Measurements from ENCODE around the gene PRDX4. TPM values are rescaled to one million over a fixed set of nuclear protein-coding genes. Genes with fewer than 3 reads are reported as not detected.
"Not testable (repeated sequence)": the region's sequence is repeated elsewhere in the genome, so short reads cannot be mapped to it uniquely, and the experiment has no call there.

PRDX4 gene
- total RNA-seq, 1 donor from 2014 or later: 146 TPM

GRCh38 chrX:23666282-23666681, 1.0 kb upstream of the PRDX4 start:
- peaks cover 0 to 5% (median 0%) of the 10 kb centered on the region in 3 donors for H3K4me1 ChIP-seq (ENCODE audit: control insufficient read depth in 3 of 3, insufficient read depth in 3 of 3, low read length in 3 of 3)
- H3K4me3 ChIP-seq (ENCODE audit: low read length in 3 of 3): no peak overlapping the region
- no peaks in the 10 kb centered on the region for H3K9me3 ChIP-seq (ENCODE audit: control insufficient read depth in 3 of 3, low read length in 3 of 3)
- H3K27ac ChIP-seq (ENCODE audit: low read depth, low read length): no peak overlapping the region
- H3K27me3 ChIP-seq (ENCODE audit: control insufficient read depth in 3 of 3, insufficient read depth in 3 of 3, low read length in 3 of 3): no peaks in the 10 kb centered on the region
- H3K9ac ChIP-seq (ENCODE audit: low read depth in 1 of 3, low read length in 3 of 3): no peak overlapping the region
- no peaks in the 10 kb centered on the region for H3K36me3 ChIP-seq (ENCODE audit: control insufficient read depth in 3 of 3, insufficient read depth in 3 of 3, low read length in 3 of 3)

- Histone ChIP-seq H3K27me3 (ENCODE audit: control insufficient read depth in 3 of 3, insufficient read depth in 3 of 3, low read length in 3 of 3) (no peaks in the 10 kb centered on the region), H3K36me3 (ENCODE audit: control insufficient read depth in 3 of 3, insufficient read depth in 3 of 3, low read length in 3 of 3) (peaks cover 0 to 4% (median 0%) of the 10 kb centered on the region in 3 donors), H3K9me3 (ENCODE audit: control insufficient read depth in 3 of 3, low read length in 3 of 3) (no peaks in the 10 kb centered on the region), H3K4me3 (ENCODE audit: low read length in 3 of 3) (peak overlapping the region; percentile 49 to 82 (median 75)), H3K4me1 (ENCODE audit: control insufficient read depth in 3 of 3, insufficient read depth in 3 of 3, low read length in 3 of 3) (peaks cover 0 to 5% (median 0%) of the 10 kb centered on the region in 3 donors), H3K27ac (ENCODE audit: low read depth, low read length) (no peak overlapping the region), H3K9ac (ENCODE audit: low read depth in 1 of 3, low read length in 3 of 3) (peak overlapping the region in 1 of 3 donors; percentile 77)
These were observed 1.0 kb downstream of the PRDX4 start for GRCh38 chrX:23668335-23668734.

GRCh38 chrX:23670528-23670927, 3.2 kb downstream of the PRDX4 start:
- Histone ChIP-seq H3K4me3 (ENCODE audit: low read length in 3 of 3) (no peak overlapping the region), H3K9me3 (ENCODE audit: control insufficient read depth in 3 of 3, low read length in 3 of 3) (no peaks in the 10 kb centered on the region), H3K27me3 (ENCODE audit: control insufficient read depth in 3 of 3, insufficient read depth in 3 of 3, low read length in 3 of 3) (no peaks in the 10 kb centered on the region), H3K36me3 (ENCODE audit: control insufficient read depth in 3 of 3, insufficient read depth in 3 of 3, low read length in 3 of 3) (peaks cover 0 to 4% (median 0%) of the 10 kb centered on the region in 3 donors), H3K9ac (ENCODE audit: low read depth in 1 of 3, low read length in 3 of 3) (no peak overlapping the region), H3K27ac (ENCODE audit: low read depth, low read length) (no peak overlapping the region), H3K4me1 (ENCODE audit: control insufficient read depth in 3 of 3, insufficient read depth in 3 of 3, low read length in 3 of 3) (peaks cover 0 to 5% (median 0%) of the 10 kb centered on the region in 3 donors)

- Histone ChIP-seq H3K9me3 (ENCODE audit: control insufficient read depth in 3 of 3, low read length in 3 of 3) (no peaks in the 10 kb centered on the region), H3K27me3 (ENCODE audit: control insufficient read depth in 3 of 3, insufficient read depth in 3 of 3, low read length in 3 of 3) (no peaks in the 10 kb centered on the region), H3K4me1 (ENCODE audit: control insufficient read depth in 3 of 3, insufficient read depth in 3 of 3, low read length in 3 of 3) (peaks cover 0 to 5% (median 0%) of the 10 kb centered on the region in 3 donors), H3K27ac (ENCODE audit: low read depth, low read length) (no peak overlapping the region), H3K9ac (ENCODE audit: low read depth in 1 of 3, low read length in 3 of 3) (no peak overlapping the region), H3K4me3 (ENCODE audit: low read length in 3 of 3) (no peak overlapping the region), H3K36me3 (ENCODE audit: control insufficient read depth in 3 of 3, insufficient read depth in 3 of 3, low read length in 3 of 3) (peaks cover 0 to 6% (median 4%) of the 10 kb centered on the region in 3 donors)
These were observed 5.8 kb downstream of the PRDX4 start for GRCh38 chrX:23673108-23673507.

GRCh38 chrX:23676486-23676885, 9.2 kb downstream of the PRDX4 start:
- not testable (repeated sequence) for H3K27me3 ChIP-seq (ENCODE audit: control insufficient read depth in 3 of 3, insufficient read depth in 3 of 3, low read length in 3 of 3); H3K9me3 ChIP-seq (ENCODE audit: control insufficient read depth in 3 of 3, low read length in 3 of 3); H3K36me3 ChIP-seq (ENCODE audit: control insufficient read depth in 3 of 3, insufficient read depth in 3 of 3, low read length in 3 of 3); H3K4me3 ChIP-seq (ENCODE audit: low read length in 3 of 3); H3K9ac ChIP-seq (ENCODE audit: low read depth in 1 of 3, low read length in 3 of 3); H3K27ac ChIP-seq (ENCODE audit: low read depth, low read length); H3K4me1 ChIP-seq (ENCODE audit: control insufficient read depth in 3 of 3, insufficient read depth in 3 of 3, low read length in 3 of 3)

GRCh38 chrX:23692166-23692565, 24.9 kb downstream of the PRDX4 start:
- H3K4me3 ChIP-seq (ENCODE audit: low read length in 3 of 3): no peak overlapping the region
- no peaks in the 10 kb centered on the region for H3K36me3 ChIP-seq (ENCODE audit: control insufficient read depth in 3 of 3, insufficient read depth in 3 of 3, low read length in 3 of 3)
- H3K9me3 ChIP-seq (ENCODE audit: control insufficient read depth in 3 of 3, low read length in 3 of 3): no peaks in the 10 kb centered on the region
- H3K9ac ChIP-seq (ENCODE audit: low read depth in 1 of 3, low read length in 3 of 3): no peak overlapping the region
- no peaks in the 10 kb centered on the region for H3K27me3 ChIP-seq (ENCODE audit: control insufficient read depth in 3 of 3, insufficient read depth in 3 of 3, low read length in 3 of 3)
- no peak overlapping the region for H3K27ac ChIP-seq (ENCODE audit: low read depth, low read length)
- H3K4me1 ChIP-seq (ENCODE audit: control insufficient read depth in 3 of 3, insufficient read depth in 3 of 3, low read length in 3 of 3): no peaks in the 10 kb centered on the region

GRCh38 chrX:23694606-23695005, 27.3 kb downstream of the PRDX4 start:
- H3K4me1 ChIP-seq (ENCODE audit: control insufficient read depth in 3 of 3, insufficient read depth in 3 of 3, low read length in 3 of 3): no peaks in the 10 kb centered on the region
- no peak overlapping the region for H3K27ac ChIP-seq (ENCODE audit: low read depth, low read length)
- H3K9ac ChIP-seq (ENCODE audit: low read depth in 1 of 3, low read length in 3 of 3): no peak overlapping the region
- no peak overlapping the region for H3K4me3 ChIP-seq (ENCODE audit: low read length in 3 of 3)
- H3K9me3 ChIP-seq (ENCODE audit: control insufficient read depth in 3 of 3, low read length in 3 of 3): no peaks in the 10 kb centered on the region
- no peaks in the 10 kb centered on the region for H3K36me3 ChIP-seq (ENCODE audit: control insufficient read depth in 3 of 3, insufficient read depth in 3 of 3, low read length in 3 of 3)
- no peaks in the 10 kb centered on the region for H3K27me3 ChIP-seq (ENCODE audit: control insufficient read depth in 3 of 3, insufficient read depth in 3 of 3, low read length in 3 of 3)

GRCh38 chrX:23699636-23700194, 32.4 kb downstream of the PRDX4 start:
- Histone ChIP-seq H3K9ac (ENCODE audit: low read depth in 1 of 3, low read length in 3 of 3) (no peak overlapping the region), H3K4me3 (ENCODE audit: low read length in 3 of 3) (no peak overlapping the region), H3K27me3 (ENCODE audit: control insufficient read depth in 3 of 3, insufficient read depth in 3 of 3, low read length in 3 of 3) (no peaks in the 10 kb centered on the region), H3K27ac (ENCODE audit: low read depth, low read length) (no peak overlapping the region), H3K36me3 (ENCODE audit: control insufficient read depth in 3 of 3, insufficient read depth in 3 of 3, low read length in 3 of 3) (peaks cover 5 to 22% (median 10%) of the 10 kb centered on the region in 3 donors), H3K4me1 (ENCODE audit: control insufficient read depth in 3 of 3, insufficient read depth in 3 of 3, low read length in 3 of 3) (no peaks in the 10 kb centered on the region), H3K9me3 (ENCODE audit: control insufficient read depth in 3 of 3, low read length in 3 of 3) (no peaks in the 10 kb centered on the region)

GRCh38 chrX:23704673-23705206, 37.4 kb downstream of the PRDX4 start:
- Histone ChIP-seq H3K4me3 (ENCODE audit: low read length in 3 of 3) (no peak overlapping the region), H3K4me1 (ENCODE audit: control insufficient read depth in 3 of 3, insufficient read depth in 3 of 3, low read length in 3 of 3) (no peaks in the 10 kb centered on the region), H3K9ac (ENCODE audit: low read depth in 1 of 3, low read length in 3 of 3) (no peak overlapping the region), H3K27me3 (ENCODE audit: control insufficient read depth in 3 of 3, insufficient read depth in 3 of 3, low read length in 3 of 3) (no peaks in the 10 kb centered on the region), H3K36me3 (ENCODE audit: control insufficient read depth in 3 of 3, insufficient read depth in 3 of 3, low read length in 3 of 3) (peaks cover 5 to 39% (median 15%) of the 10 kb centered on the region in 3 donors), H3K9me3 (ENCODE audit: control insufficient read depth in 3 of 3, low read length in 3 of 3) (no peaks in the 10 kb centered on the region), H3K27ac (ENCODE audit: low read depth, low read length) (no peak overlapping the region)

- H3K27me3 ChIP-seq (ENCODE audit: control insufficient read depth in 3 of 3, insufficient read depth in 3 of 3, low read length in 3 of 3): no peaks in the 10 kb centered on the region
- H3K36me3 ChIP-seq (ENCODE audit: control insufficient read depth in 3 of 3, insufficient read depth in 3 of 3, low read length in 3 of 3): peaks cover 5 to 39% (median 15%) of the 10 kb centered on the region in 3 donors
These were observed 37.9 kb downstream of the PRDX4 start for GRCh38 chrX:23705235-23705634.

More at GRCh38 chrX:23705235-23705634, 37.9 kb downstream of the PRDX4 start:
- H3K4me3 ChIP-seq (ENCODE audit: low read length in 3 of 3): no peak overlapping the region
- H3K9ac ChIP-seq (ENCODE audit: low read depth in 1 of 3, low read length in 3 of 3): no peak overlapping the region
- H3K27ac ChIP-seq (ENCODE audit: low read depth, low read length): no peak overlapping the region
- H3K9me3 ChIP-seq (ENCODE audit: control insufficient read depth in 3 of 3, low read length in 3 of 3): no peaks in the 10 kb centered on the region
- H3K4me1 ChIP-seq (ENCODE audit: control insufficient read depth in 3 of 3, insufficient read depth in 3 of 3, low read length in 3 of 3): no peaks in the 10 kb centered on the region

Measured in skeletal muscle tissue (tissue), 4 donors.